Memory B cell (primary cell): Measurements from ENCODE around the gene STRN4.

Experiments
- ATAC-seq: fragments of 150-1000 bp; cut with Tn5 transposase; 2 replicates; pipeline ENCODE4 v1.10.0; 2021; ENCODE audit warnings: low read depth, mild to moderate bottlenecking, moderate library complexity
- DNase-seq, 2 donors: peaks; one replicate each; pipeline ENCODE4 v3.0.0; 2022; ENCODE audit warnings: low spot score in 2 of 2
- H3K27ac Mint-ChIP-seq: one replicate; pipeline ENCODE4 v1.8.0; 2022; ENCODE audit warnings: mild to moderate bottlenecking, moderate library complexity, mixed read lengths
- H3K27me3 Mint-ChIP-seq: one replicate; pipeline ENCODE4 v1.8.0; 2022; ENCODE audit warnings: mixed read lengths
- H3K36me3 Mint-ChIP-seq: one replicate; pipeline ENCODE4 v1.8.0; 2022; ENCODE audit warnings: mild to moderate bottlenecking, mixed read lengths
- H3K4me1 Mint-ChIP-seq: one replicate; pipeline ENCODE4 v1.8.0; 2022; ENCODE audit warnings: mixed read lengths
- H3K4me3 Mint-ChIP-seq: one replicate; pipeline ENCODE4 v1.8.0; 2022; ENCODE audit warnings: mild to moderate bottlenecking, moderate library complexity, mixed read lengths
- H3K9me3 Mint-ChIP-seq: one replicate; pipeline ENCODE4 v1.8.0; 2022; ENCODE audit warnings: mixed read lengths

Gene STRN4

GRCh38 chr19:46687438-46688145 lies 58.7 kb downstream of the STRN4 start:
- ATAC-seq (no peak), DNase-seq (no peak)
- no peak overlapping the region for H3K27ac Mint-ChIP-seq
- no peaks in the 10 kb centered on the region for H3K9me3 Mint-ChIP-seq
- no peaks in the 10 kb centered on the region for H3K27me3 Mint-ChIP-seq
- H3K4me1 Mint-ChIP-seq, result peaks cover 3% of the 10 kb centered on the region
- H3K36me3 Mint-ChIP-seq, result peaks cover 37% of the 10 kb centered on the region
- H3K4me3 Mint-ChIP-seq, result no peak overlapping the region

GRCh38 chr19:46685189-46685588 lies 61.1 kb downstream of the STRN4 start:
- Mint-ChIP-seq H3K4me1 (peaks cover 2% of the 10 kb centered on the region), H3K36me3 (peaks cover 19% of the 10 kb centered on the region)

GRCh38 chr19:46678110-46678732 lies 68.0 kb downstream of the STRN4 start:
- Mint-ChIP-seq H3K27me3 (no peaks in the 10 kb centered on the region), H3K36me3 (peaks cover 37% of the 10 kb centered on the region), H3K4me3 (no peak overlapping the region), H3K27ac (peak overlapping the region; percentile 38), H3K9me3 (no peaks in the 10 kb centered on the region), H3K4me1 (peaks cover 15% of the 10 kb centered on the region)
- DNase-seq (peak; percentile 53 to 56), ATAC-seq (peak; percentile 95)

More at GRCh38 chr19:46685189-46685588, 61.1 kb downstream of the STRN4 start:
- ATAC-seq (no peak), DNase-seq (no peak)
- H3K27ac Mint-ChIP-seq, result no peak overlapping the region
- H3K4me3 Mint-ChIP-seq, result no peak overlapping the region
- H3K9me3 Mint-ChIP-seq, result no peaks in the 10 kb centered on the region
- H3K27me3 Mint-ChIP-seq, result no peaks in the 10 kb centered on the region

- ATAC-seq (no peak), DNase-seq (no peak)
- peaks cover 32% of the 10 kb centered on the region for H3K36me3 Mint-ChIP-seq
- H3K4me3 Mint-ChIP-seq, result no peak overlapping the region
- H3K4me1 Mint-ChIP-seq, result peaks cover 12% of the 10 kb centered on the region
- no peaks in the 10 kb centered on the region for H3K27me3 Mint-ChIP-seq
- no peaks in the 10 kb centered on the region for H3K9me3 Mint-ChIP-seq
- H3K27ac Mint-ChIP-seq, result no peak overlapping the region
Observed at GRCh38 chr19:46674416-46675178, 71.7 kb downstream of the STRN4 start.

- Mint-ChIP-seq H3K9me3 (no peaks in the 10 kb centered on the region), H3K27ac (peak overlapping the region; percentile 53), H3K27me3 (no peaks in the 10 kb centered on the region), H3K4me3 (no peak overlapping the region), H3K36me3 (peaks cover 15% of the 10 kb centered on the region), H3K4me1 (peaks cover 6% of the 10 kb centered on the region)
- DNase-seq (no peak), ATAC-seq (no peak)
Observed at GRCh38 chr19:46670813-46671212, 75.4 kb downstream of the STRN4 start.
